ENCODE data around the gene ALPK1.

DNA sequence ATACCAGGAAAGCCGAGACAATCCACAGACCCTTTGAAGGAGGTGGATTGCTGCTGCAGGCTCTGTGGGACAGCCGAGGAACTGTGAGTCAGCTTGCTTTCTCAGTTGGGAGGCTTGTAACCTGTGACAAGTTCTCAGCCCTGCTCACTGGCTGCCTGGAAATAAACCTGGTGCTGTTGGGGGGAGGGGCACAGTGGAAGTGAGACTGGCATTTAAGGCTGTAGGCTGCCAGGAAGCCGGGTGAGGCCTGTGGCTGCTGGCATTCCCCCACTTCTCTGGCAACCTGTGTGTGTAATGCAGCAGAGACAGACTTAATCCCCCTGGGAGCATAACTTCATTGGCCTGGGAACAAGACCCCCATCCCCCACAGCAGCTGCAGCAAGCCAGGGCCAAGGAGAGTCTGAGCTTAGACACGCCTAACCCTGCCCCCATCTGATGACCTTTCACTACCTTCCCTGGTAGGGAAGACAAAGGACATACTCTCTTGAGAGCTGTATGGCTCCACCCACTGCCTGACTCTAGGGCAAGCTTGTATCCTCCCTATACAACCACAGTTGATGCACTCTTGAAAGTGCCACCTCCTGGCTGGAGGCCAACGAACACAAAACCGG, 64.1 kb downstream of the ALPK1 start:
- TF ChIP-seq, protein P1, sequence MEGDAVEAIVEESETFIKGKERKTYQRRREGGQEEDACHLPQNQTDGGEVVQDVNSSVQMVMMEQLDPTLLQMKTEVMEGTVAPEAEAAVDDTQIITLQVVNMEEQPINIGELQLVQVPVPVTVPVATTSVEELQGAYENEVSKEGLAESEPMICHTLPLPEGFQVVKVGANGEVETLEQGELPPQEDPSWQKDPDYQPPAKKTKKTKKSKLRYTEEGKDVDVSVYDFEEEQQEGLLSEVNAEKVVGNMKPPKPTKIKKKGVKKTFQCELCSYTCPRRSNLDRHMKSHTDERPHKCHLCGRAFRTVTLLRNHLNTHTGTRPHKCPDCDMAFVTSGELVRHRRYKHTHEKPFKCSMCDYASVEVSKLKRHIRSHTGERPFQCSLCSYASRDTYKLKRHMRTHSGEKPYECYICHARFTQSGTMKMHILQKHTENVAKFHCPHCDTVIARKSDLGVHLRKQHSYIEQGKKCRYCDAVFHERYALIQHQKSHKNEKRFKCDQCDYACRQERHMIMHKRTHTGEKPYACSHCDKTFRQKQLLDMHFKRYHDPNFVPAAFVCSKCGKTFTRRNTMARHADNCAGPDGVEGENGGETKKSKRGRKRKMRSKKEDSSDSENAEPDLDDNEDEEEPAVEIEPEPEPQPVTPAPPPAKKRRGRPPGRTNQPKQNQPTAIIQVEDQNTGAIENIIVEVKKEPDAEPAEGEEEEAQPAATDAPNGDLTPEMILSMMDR (IDR thresholded peaks at IDR 0.05), result no peak
- no peak for TF ChIP-seq EP300 (IDR thresholded peaks at IDR 0.05)
- TF ChIP-seq POLR2A (IDR thresholded peaks at IDR 0.05), result no peak
- TF ChIP-seq POLR2AphosphoS5 (IDR thresholded peaks at IDR 0.05), result no peak

All from sigmoid colon (tissue), 4 donors.